ENCODE results near the gene DBNDD1.

DBNDD1 gene

DNA sequence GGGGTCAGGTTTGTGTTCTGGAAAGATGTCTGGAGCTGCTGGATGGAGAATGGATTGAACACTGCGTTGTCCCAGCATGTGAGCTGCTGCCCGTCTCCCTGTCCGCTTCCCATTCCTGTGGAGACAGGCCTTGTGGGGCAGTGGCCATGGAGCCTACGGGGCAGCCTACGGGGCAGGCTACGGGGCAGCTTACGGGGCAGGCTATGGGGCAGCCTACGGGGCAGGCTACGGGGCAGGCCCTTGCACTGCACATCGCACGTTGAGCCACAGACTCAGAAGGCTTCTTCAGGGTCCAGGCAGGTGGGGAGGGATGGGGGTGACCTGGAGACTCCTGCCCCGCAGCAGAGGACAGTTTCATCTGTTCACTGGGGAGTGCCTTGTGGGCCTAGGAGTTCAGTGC is 9.7 kb upstream of the DBNDD1 start:
- no peak overlapping the region for H3K4me3 ChIP-seq (ENCODE audit: low read depth, low read length)
- DNase-seq (ENCODE audit: low read depth), result no peak
- TF ChIP-seq, protein P1, sequence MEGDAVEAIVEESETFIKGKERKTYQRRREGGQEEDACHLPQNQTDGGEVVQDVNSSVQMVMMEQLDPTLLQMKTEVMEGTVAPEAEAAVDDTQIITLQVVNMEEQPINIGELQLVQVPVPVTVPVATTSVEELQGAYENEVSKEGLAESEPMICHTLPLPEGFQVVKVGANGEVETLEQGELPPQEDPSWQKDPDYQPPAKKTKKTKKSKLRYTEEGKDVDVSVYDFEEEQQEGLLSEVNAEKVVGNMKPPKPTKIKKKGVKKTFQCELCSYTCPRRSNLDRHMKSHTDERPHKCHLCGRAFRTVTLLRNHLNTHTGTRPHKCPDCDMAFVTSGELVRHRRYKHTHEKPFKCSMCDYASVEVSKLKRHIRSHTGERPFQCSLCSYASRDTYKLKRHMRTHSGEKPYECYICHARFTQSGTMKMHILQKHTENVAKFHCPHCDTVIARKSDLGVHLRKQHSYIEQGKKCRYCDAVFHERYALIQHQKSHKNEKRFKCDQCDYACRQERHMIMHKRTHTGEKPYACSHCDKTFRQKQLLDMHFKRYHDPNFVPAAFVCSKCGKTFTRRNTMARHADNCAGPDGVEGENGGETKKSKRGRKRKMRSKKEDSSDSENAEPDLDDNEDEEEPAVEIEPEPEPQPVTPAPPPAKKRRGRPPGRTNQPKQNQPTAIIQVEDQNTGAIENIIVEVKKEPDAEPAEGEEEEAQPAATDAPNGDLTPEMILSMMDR (IDR thresholded peaks at IDR 0.05; ENCODE audit: insufficient read depth, low read depth, low read length, missing control alignments), result no peak

DNA sequence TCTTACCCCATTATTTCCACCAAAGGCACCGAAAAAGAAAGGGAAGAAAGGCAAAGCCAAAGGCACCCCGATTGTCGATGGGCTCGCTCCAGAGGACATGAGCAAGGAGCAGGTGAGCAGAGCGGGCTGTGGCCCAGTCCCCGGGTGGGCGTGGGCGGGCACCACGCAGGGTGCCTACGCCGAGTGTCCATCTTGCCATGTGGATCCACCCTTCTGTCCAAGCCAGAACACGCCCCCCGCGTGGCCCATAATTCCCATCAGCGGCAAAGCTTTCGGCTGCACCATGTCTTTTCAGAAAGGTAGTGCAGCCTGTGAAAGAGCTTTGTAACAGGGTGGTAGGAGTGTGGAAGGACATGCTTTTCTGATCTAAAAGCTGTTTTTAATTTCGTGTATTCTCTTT is 8.4 kb upstream of the DBNDD1 start:
- DNase-seq (ENCODE audit: low read depth), result no peak
- no peak overlapping the region for H3K4me3 ChIP-seq (ENCODE audit: low read depth, low read length)
- TF ChIP-seq, protein P1 (IDR thresholded peaks at IDR 0.05; ENCODE audit: insufficient read depth, low read depth, low read length, missing control alignments), result no peak

DNA sequence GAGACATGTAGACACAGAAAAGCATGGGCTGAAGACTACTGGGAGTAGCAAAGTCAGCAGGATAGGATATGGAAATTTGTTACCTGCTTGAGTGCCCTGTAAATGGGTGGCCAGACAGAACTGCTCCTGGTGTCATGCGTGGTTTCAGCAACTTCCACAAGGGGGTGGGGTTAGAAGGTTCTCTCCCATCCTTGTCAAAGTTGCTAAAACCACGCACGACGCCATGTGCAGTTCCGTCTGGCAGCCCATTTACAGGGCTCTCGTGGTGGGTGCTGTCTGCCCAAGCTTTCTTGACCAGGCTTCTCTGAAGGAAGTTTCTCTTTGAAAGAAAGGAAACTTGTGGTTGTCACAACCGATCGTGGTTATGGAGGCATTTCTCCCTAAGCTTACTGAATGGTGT is 6.9 kb upstream of the DBNDD1 start:
- TF ChIP-seq, protein P1 (IDR thresholded peaks at IDR 0.05; ENCODE audit: insufficient read depth, low read depth, low read length, missing control alignments), result no peak
- no peak overlapping the region for H3K4me3 ChIP-seq (ENCODE audit: low read depth, low read length)
- DNase-seq (ENCODE audit: low read depth), result no peak

DNA sequence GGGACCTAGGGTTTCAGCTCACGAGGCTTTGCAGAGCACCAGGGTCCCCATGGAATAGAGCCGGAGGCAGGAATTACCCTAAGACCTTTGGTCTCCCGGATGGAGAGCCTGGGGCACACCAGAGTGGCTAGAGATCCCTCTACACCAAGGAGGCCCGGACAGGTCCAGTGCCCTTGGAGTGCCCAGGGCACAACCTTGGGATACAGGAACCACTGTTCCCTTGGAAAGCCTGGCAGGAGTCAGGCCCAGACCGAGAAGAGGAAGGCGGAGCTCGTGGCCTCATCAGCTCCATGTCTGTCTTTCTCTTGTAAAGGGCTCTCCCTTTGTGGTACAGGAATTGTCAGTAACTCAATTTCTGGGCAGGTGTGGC is 3.8 kb upstream of the DBNDD1 start:
- H3K4me3 ChIP-seq (ENCODE audit: low read depth, low read length), result peak overlapping the region; percentile 93
- TF ChIP-seq, protein P1 (IDR thresholded peaks at IDR 0.05; ENCODE audit: insufficient read depth, low read depth, low read length, missing control alignments), result no peak
- DNase-seq (ENCODE audit: low read depth), result no peak

DNA sequence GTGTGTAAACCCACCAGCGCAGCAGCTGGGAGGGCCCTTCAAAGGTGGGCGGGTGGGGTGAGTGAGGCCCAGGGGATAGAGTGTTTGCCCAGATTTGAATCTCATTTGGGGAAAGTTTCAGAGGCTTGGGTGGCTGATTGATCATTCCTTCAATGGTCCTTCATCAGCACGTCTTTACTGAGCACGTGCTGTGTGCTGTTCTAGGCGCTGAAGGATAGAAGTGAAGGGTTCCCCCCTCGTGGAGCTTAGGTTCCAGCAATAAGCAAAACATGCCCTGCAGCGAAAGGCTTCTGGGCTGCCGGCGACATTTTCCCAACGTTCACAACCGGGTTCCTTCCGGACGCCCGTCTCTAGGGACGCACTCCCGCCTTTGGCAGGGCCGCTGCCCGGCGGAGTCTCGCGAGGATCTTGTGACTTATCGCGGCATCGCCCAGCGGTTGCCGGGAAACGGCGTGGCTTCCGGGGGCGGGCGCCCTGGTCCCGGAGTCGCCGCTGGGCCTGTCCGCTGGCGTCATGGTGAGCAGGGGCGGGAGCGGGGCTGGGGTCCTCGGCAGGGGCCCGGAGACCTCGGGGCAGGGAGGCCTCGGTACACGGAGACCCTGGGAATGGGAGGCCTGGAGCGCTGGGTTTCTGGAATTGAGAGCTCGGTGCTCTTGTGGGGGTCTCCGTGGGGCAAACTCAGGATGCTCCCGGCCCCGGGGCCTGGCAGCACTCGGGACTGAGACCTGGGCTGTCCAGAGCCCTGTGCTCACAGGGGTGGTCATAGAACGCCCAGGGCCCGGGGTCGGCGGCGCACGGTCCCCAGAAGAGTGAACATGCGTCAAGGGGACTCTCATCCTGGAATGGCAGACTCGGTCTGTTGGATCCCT is 3.2 kb upstream of the DBNDD1 start:
- peak overlapping the region; percentile 93 for H3K4me3 ChIP-seq (ENCODE audit: low read depth, low read length)
- TF ChIP-seq, protein P1 (IDR thresholded peaks at IDR 0.05; ENCODE audit: insufficient read depth, low read depth, low read length, missing control alignments), result no peak
- DNase-seq (ENCODE audit: low read depth), result peak; percentile 93

DNA sequence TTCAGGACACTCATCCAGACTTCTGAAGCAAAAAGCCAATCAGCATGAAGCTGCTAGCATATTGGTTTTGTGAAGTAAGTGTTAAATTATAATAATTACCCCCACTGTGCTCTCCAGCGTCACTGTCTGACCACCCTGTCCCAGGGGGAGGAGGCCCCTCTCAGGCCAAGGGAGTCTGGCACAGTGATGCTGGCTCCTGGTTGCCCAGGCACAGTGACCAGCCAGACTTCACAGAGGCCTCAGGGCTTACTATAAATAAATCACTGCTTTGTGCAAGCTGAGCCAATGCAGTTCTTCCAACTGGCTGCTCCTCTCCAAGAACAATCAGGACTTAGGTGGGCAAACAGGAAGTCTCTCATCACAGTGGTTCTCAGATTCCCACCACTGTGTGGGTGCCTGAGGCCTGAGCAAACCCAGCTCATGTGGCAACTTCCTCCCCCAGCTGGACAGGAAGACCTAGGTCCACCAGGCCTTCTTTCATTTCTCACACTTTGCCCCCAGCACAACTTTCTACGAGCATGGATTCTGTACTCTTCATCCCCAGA is 1.7 kb upstream of the DBNDD1 start:
- DNase-seq (ENCODE audit: low read depth), result peak; percentile 24
- H3K4me3 ChIP-seq (ENCODE audit: low read depth, low read length), result no peak overlapping the region
- TF ChIP-seq, protein P1 (IDR thresholded peaks at IDR 0.05; ENCODE audit: insufficient read depth, low read depth, low read length, missing control alignments), result no peak
